HUES48 (cell line): Measurements from ENCODE around the gene MAN1C1.

Source experiments
- H3K27ac ChIP-seq: one replicate; pipeline ENCODE4 v1.7.0; 2013; ENCODE audit warnings: low read depth, low read length, inconsistent platforms
- H3K27me3 ChIP-seq: 2 replicates; pipeline ENCODE4 v1.6.1; 2013; ENCODE audit warnings: mild to moderate bottlenecking, low read length; ENCODE audit not compliant: control insufficient read depth, insufficient read depth
- H3K36me3 ChIP-seq: 2 replicates; pipeline ENCODE4 v1.6.1; 2013; ENCODE audit warnings: low read length; ENCODE audit not compliant: control insufficient read depth, insufficient read depth
- H3K4me1 ChIP-seq: 2 replicates; pipeline ENCODE4 v1.6.1; 2013; ENCODE audit warnings: mild to moderate bottlenecking, low read length; ENCODE audit not compliant: control insufficient read depth, insufficient read depth
- H3K4me3 ChIP-seq: 2 replicates; pipeline ENCODE4 v1.5.1; 2013; ENCODE audit warnings: mild to moderate bottlenecking, low read depth, low read length
- H3K9ac ChIP-seq: 2 replicates; pipeline ENCODE4 v1.6.1; 2013; ENCODE audit warnings: mild to moderate bottlenecking, low read depth, low read length, moderate library complexity
- H3K9me3 ChIP-seq: 2 replicates; pipeline ENCODE4 v1.6.1; 2013; ENCODE audit warnings: low read length; ENCODE audit not compliant: control insufficient read depth, insufficient read depth

MAN1C1 gene

DNA sequence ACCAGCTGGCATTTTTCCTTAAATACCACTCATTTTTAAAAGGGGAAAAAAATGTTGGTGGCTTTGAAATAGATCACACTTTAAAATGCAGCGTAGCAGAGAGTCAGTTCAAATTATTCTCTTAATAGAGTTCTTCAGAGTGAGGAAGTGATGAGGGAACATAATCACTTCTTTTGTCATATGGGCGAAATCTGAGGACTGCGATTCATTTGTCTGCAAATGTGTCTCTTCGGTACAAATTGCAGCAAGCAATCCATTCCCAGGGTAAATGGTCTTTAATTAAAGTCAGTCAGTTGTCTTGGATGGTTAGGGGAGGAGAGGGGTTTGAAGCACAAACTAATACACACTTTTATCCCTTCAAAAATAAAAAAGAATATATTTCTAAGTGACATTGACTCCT lies 97.4 kb downstream of the MAN1C1 start:
- no peak overlapping the region for H3K27ac ChIP-seq
- H3K36me3 ChIP-seq: no peaks in the 10 kb centered on the region
- H3K4me3 ChIP-seq: no peak overlapping the region
- no peak overlapping the region for H3K9ac ChIP-seq
- peaks cover 5% of the 10 kb centered on the region for H3K4me1 ChIP-seq
- H3K9me3 ChIP-seq: no peaks in the 10 kb centered on the region
- H3K27me3 ChIP-seq: no peaks in the 10 kb centered on the region

DNA sequence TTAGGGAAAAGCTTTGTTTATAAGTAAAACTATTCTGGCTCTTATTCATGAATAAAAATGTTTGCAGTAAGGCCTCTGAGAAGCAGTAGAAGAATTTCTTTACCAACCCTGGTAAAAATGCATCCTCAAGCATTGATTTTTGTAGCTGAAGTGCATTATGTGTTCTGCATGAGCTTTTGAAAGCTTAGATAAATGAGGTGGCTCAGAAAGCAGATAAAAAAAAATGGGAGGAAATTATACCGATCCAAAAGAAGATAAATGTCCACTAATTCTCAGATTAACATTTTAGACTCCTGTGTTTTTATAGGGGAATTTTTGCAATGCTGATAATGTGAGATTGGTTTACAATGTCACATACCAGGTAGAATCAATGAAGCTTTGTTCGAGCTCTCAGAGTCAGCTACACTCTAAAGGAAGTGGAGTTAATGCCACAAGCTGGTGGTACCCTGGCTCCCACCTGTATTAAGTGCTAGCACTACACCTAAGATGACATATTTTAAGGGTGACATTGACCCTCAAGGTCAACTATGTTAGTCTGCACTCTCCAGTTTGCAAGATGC lies 97.9 kb downstream of the MAN1C1 start:
- H3K27ac ChIP-seq: no peak overlapping the region
- no peaks in the 10 kb centered on the region for H3K36me3 ChIP-seq
- no peaks in the 10 kb centered on the region for H3K4me1 ChIP-seq
- no peaks in the 10 kb centered on the region for H3K27me3 ChIP-seq
- H3K9ac ChIP-seq: no peak overlapping the region
- H3K4me3 ChIP-seq: no peak overlapping the region
- no peaks in the 10 kb centered on the region for H3K9me3 ChIP-seq

DNA sequence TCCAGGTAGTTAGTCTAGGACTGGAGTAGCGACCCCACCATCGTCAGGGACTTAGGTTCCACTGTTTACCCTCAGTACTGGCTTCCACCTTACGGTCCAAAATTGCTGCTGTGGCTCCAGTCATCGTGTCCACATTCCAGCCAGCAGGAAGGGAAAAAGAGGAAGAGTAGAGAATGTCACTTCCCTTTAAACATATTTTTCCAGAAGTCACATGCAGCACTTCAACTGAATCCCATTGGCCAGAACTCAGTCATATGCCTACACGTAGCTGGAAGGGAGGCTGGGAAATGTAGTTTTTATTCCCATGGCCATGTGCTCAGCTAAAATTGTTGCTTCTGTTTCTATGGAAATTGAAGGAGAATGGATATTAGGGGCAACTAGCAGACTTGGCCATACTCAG lies 99.3 kb downstream of the MAN1C1 start:
- H3K9ac ChIP-seq: no peak overlapping the region
- H3K27ac ChIP-seq: no peak overlapping the region
- H3K9me3 ChIP-seq: no peaks in the 10 kb centered on the region
- no peak overlapping the region for H3K4me3 ChIP-seq
- H3K4me1 ChIP-seq: no peaks in the 10 kb centered on the region
- H3K36me3 ChIP-seq: no peaks in the 10 kb centered on the region
- H3K27me3 ChIP-seq: no peaks in the 10 kb centered on the region

DNA sequence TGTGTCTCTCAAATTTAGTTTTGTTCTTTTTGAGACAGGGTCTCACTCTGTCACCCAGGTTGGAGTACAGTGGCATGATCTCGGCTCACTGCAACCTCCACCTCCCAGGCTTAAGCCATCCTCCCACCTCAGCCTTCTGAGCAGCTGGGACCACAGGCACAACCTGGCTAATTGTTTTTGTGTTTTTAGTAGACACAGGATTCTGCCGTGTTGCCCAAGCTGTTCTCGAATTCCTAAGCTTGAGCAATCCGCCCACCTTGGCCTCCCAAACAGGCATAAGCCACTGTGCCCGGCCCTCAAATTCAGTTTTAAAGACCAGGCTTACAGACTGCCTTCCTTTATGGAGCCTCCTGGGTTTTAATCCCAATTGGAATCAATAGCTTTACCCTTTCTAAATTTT lies 99.7 kb downstream of the MAN1C1 start:
- Histone ChIP-seq H3K27me3 (no peaks in the 10 kb centered on the region), H3K36me3 (no peaks in the 10 kb centered on the region), H3K4me3 (no peak overlapping the region), H3K4me1 (no peaks in the 10 kb centered on the region), H3K9ac (no peak overlapping the region), H3K27ac (no peak overlapping the region), H3K9me3 (no peaks in the 10 kb centered on the region)

DNA sequence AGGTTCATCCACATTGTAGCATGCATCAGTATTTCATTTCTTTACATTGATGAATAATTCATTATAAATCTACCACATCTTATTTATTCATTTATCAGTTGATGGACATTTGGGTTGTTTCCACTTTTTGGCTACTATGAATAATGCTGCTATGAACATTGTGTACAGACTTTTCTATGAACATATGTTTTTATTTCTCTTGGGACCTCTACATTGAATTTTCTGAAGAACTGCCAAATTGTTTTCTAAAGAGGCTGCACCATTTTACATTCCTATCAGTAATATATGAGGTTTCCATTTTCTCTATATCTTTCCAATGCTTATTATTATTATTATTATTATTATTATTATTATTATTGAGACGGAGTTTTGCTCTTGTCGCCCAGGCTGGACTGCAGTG lies 102.1 kb downstream of the MAN1C1 start:
- H3K9me3 ChIP-seq: no peaks in the 10 kb centered on the region
- H3K27ac ChIP-seq: no peak overlapping the region
- H3K4me1 ChIP-seq: 0 out of 2 replicates have a peak, but pooled peaks cover 3% of the 10 kb centered on the region
- H3K36me3 ChIP-seq: no peaks in the 10 kb centered on the region
- no peak overlapping the region for H3K4me3 ChIP-seq
- no peak overlapping the region for H3K9ac ChIP-seq
- H3K27me3 ChIP-seq: no peaks in the 10 kb centered on the region

GRCh38 chr1:25720624-25721023 lies 104.0 kb downstream of the MAN1C1 start:
- Histone ChIP-seq H3K4me3 (no peak overlapping the region), H3K9ac (no peak overlapping the region), H3K36me3 (no peaks in the 10 kb centered on the region), H3K9me3 (no peaks in the 10 kb centered on the region), H3K27me3 (no peaks in the 10 kb centered on the region), H3K27ac (no peak overlapping the region), H3K4me1 (peaks cover 16% of the 10 kb centered on the region)

- Histone ChIP-seq H3K36me3 (no peaks in the 10 kb centered on the region), H3K27ac (no peak overlapping the region), H3K4me1 (peaks cover 20% of the 10 kb centered on the region), H3K4me3 (no peak overlapping the region), H3K27me3 (no peaks in the 10 kb centered on the region), H3K9ac (no peak overlapping the region), H3K9me3 (no peaks in the 10 kb centered on the region)
Measured at GRCh38 chr1:25723250-25723880, 106.8 kb downstream of the MAN1C1 start.

DNA sequence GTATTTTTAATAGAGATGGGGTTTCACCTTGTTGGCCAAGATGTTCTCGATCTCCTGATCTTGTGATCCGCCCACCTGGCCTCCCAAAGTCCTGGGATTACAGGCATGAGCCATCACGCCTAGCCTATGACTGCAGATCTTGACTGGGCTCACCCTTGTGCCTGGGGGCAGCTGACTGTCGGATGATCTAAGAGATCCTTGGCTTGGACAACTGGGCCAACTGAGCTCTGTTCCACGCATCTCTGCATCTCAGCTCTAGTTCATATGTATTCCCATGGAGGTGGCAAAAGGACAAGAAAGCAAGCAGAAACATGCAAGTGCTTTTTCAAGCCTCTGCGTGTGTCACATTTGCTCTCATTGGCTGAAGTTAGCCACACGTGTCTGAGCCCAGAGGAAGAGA lies 107.6 kb downstream of the MAN1C1 start:
- Histone ChIP-seq H3K27me3 (no peaks in the 10 kb centered on the region), H3K27ac (no peak overlapping the region), H3K9me3 (no peaks in the 10 kb centered on the region), H3K36me3 (no peaks in the 10 kb centered on the region), H3K4me3 (no peak overlapping the region), H3K4me1 (peaks cover 20% of the 10 kb centered on the region), H3K9ac (no peak overlapping the region)

GRCh38 chr1:25724966-25725365 lies 108.4 kb downstream of the MAN1C1 start:
- Histone ChIP-seq H3K9ac (no peak overlapping the region), H3K9me3 (no peaks in the 10 kb centered on the region), H3K27ac (peak overlapping the region; percentile 53), H3K36me3 (no peaks in the 10 kb centered on the region), H3K4me3 (no peak overlapping the region), H3K27me3 (no peaks in the 10 kb centered on the region), H3K4me1 (peaks cover 20% of the 10 kb centered on the region)

- H3K9ac ChIP-seq: no peak overlapping the region
- H3K9me3 ChIP-seq: no peaks in the 10 kb centered on the region
- H3K27me3 ChIP-seq: no peaks in the 10 kb centered on the region
- peak overlapping the region; percentile 28 for H3K27ac ChIP-seq
- H3K36me3 ChIP-seq: no peaks in the 10 kb centered on the region
- no peak overlapping the region for H3K4me3 ChIP-seq
- peaks cover 20% of the 10 kb centered on the region for H3K4me1 ChIP-seq
Measured at GRCh38 chr1:25725482-25725881, 108.9 kb downstream of the MAN1C1 start.

DNA sequence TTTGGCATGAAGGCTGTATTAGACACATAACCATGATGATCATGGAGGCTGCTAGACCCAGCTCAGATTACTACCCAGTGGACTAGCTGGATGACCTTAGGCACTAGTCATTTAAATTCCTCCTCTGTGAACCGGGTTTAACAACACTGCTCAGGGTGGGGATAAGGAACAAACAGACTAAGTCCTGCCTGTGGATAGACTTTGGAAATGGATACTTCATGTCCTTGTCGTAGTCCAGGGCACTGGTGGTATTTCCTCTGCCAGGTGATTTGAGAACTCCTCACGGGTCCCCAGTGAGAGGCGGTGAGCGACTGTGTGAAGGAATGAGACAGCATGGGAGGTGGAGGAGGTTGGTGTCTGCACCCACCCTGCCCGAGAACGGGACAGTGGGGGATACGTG lies 110.5 kb downstream of the MAN1C1 start:
- Histone ChIP-seq H3K27me3 (no peaks in the 10 kb centered on the region), H3K4me3 (no peak overlapping the region), H3K36me3 (no peaks in the 10 kb centered on the region), H3K4me1 (peaks cover 20% of the 10 kb centered on the region), H3K9me3 (no peaks in the 10 kb centered on the region), H3K9ac (no peak overlapping the region), H3K27ac (no peak overlapping the region)
